GM12801 (cell line): Measurements from ENCODE around the gene PSD2.

Experiments
- CTCF ChIP-seq: IDR thresholded peaks from one replicate; pipeline ENCODE4 v1.5.1; 2011; ENCODE audit warnings: control low read depth; ENCODE audit not compliant: insufficient read length; ENCODE audit errors: extremely low read depth

Gene PSD2

GRCh38 chr5:139872052-139872766 is 76.6 kb downstream of the PSD2 start:
- no peak for TF ChIP-seq CTCF

GRCh38 chr5:139872851-139873794 is 77.5 kb downstream of the PSD2 start:
- TF ChIP-seq CTCF: no peak

- TF ChIP-seq CTCF: no peak
These were observed 80.3 kb downstream of the PSD2 start for GRCh38 chr5:139875957-139876356.

- TF ChIP-seq CTCF: no peak
These were observed 81.6 kb downstream of the PSD2 start for GRCh38 chr5:139877129-139877597.

- TF ChIP-seq CTCF: no peak
These were observed 82.5 kb downstream of the PSD2 start for GRCh38 chr5:139878093-139878492.

- TF ChIP-seq CTCF: no peak
These were observed 85.0 kb downstream of the PSD2 start for GRCh38 chr5:139880416-139881142.

- TF ChIP-seq CTCF: no peak
These were observed 85.6 kb downstream of the PSD2 start for GRCh38 chr5:139881143-139881733.
